Endothelial cell of umbilical vein (primary cell): Measurements from ENCODE around the gene VAC14. TPM values are rescaled to one million over a fixed set of nuclear protein-coding genes. Genes with fewer than 3 reads are reported as not detected.

Experiments
- BruUV-seq: library from RNA; stranded (reverse); fragments of 400-500 nt; replicated peaks from 2 replicates; lab custom pipeline; 2021; lab: Mats Ljungman, UMichigan
- CTCF ChIA-PET: fragments of 300-600, 350-600 bp; sonication (Branson Sonifier 250); formaldehyde crosslinking; loops from one replicate; lab custom pipeline; 2021; ENCODE audit warnings: antibody characterized with exemption, inconsistent platforms; lab: Charles Lee
- POLR2A ChIA-PET: fragments of 300-600, 350-600 bp; sonication (Branson Sonifier 250); formaldehyde crosslinking; loops from one replicate; lab custom pipeline; 2021; ENCODE audit warnings: antibody characterized with exemption, inconsistent platforms; lab: Charles Lee
- DNase-seq: peaks from one replicate; pipeline ENCODE4 v3.0.0-alpha.2; 2011; ENCODE audit warnings: low read depth, low spot score
- FAIRE-seq: peaks from 2 replicates; lab custom pipeline; 2011; peaks lifted over from hg19 to GRCh38; lab: Jason Lieb, UNC
- H2AFZ ChIP-seq: 2 replicates; pipeline ENCODE4 v1.6.0; 2012; ENCODE audit warnings: low read depth, low read length, control low read depth, inconsistent platforms
- H3K27ac ChIP-seq: 2 replicates; pipeline ENCODE4 v1.5.1; 2011; ENCODE audit warnings: low read depth, mild to moderate bottlenecking, control low read depth, low read length, moderate library complexity; ENCODE audit not compliant: insufficient read depth
- H3K27me3 ChIP-seq, 2 experiments: 2 replicates each; pipeline versions ENCODE4 v1.6.0 to v1.6.1; 2011; ENCODE audit warnings: low read length in 2 of 2, mixed read lengths in 1 of 2; ENCODE audit not compliant: control insufficient read depth in 2 of 2, insufficient read depth in 2 of 2
- H3K36me3 ChIP-seq, 2 experiments: 2 replicates in 1 of 2; 3 replicates in 1 of 2; pipeline ENCODE4 v1.5.1; 2011; ENCODE audit warnings: low read length in 2 of 2, mild to moderate bottlenecking in 1 of 2, moderate library complexity in 1 of 2; ENCODE audit not compliant: control insufficient read depth in 2 of 2, insufficient read depth in 2 of 2; ENCODE audit errors: extremely low read depth in 1 of 2
- H3K4me1 ChIP-seq: 3 replicates; pipeline ENCODE4 v1.5.1; 2011; ENCODE audit warnings: mild to moderate bottlenecking, low read length; ENCODE audit not compliant: control insufficient read depth, insufficient read depth; ENCODE audit errors: extremely low read depth
- H3K4me2 ChIP-seq: 2 replicates; pipeline ENCODE4 v1.6.1; 2011; ENCODE audit warnings: low read length, control low read depth, mixed read lengths; ENCODE audit not compliant: insufficient read depth
- H3K4me3 ChIP-seq, 3 experiments: fragments of 200-600 bp in 1 of 3; sonication (generic), shearing (Covaris generic) in 1 of 3; replicated peaks in 1 of 3; 2 replicates each; pipeline ENCODE4 v1.5.1; 2011 to 2016; ENCODE audit warnings: control low read depth in 3 of 3, low read length in 3 of 3, mild to moderate bottlenecking in 2 of 3, inconsistent platforms in 1 of 3, low read depth in 1 of 3, moderate library complexity in 1 of 3; ENCODE audit not compliant: insufficient read depth in 1 of 3
- H3K79me2 ChIP-seq: 2 replicates; pipeline ENCODE4 v1.6.0; 2012; ENCODE audit warnings: low read length, inconsistent platforms; ENCODE audit not compliant: control insufficient read depth, insufficient read depth
- H3K9ac ChIP-seq: replicated peaks from 2 replicates; pipeline ENCODE3; 2011; ENCODE audit warnings: low read length, control low read depth; ENCODE audit not compliant: insufficient read depth; ENCODE audit errors: extremely low read depth
- H3K9me1 ChIP-seq: replicated peaks from 3 replicates; pipeline ENCODE4 v1.6.0; 2011; ENCODE audit warnings: mild to moderate bottlenecking, low read length; ENCODE audit not compliant: control insufficient read depth, insufficient read depth; ENCODE audit errors: extremely low read depth
- H3K9me3 ChIP-seq: replicated peaks from 2 replicates; pipeline ENCODE4 v1.5.1; 2012; ENCODE audit warnings: low read length, inconsistent platforms; ENCODE audit not compliant: control insufficient read depth, insufficient read depth
- H4K20me1 ChIP-seq: replicated peaks from 2 replicates; pipeline ENCODE3; 2011; ENCODE audit warnings: mild to moderate bottlenecking, low read length; ENCODE audit not compliant: control insufficient read depth, insufficient read depth; ENCODE audit errors: extremely low read depth
- CTCF ChIP-seq, 2 donors: IDR thresholded peaks; 1 replicate in 1 of 2; 2 replicates in 1 of 2; pipeline ENCODE4 v1.5.1; 2011; ENCODE audit warnings: low read length in 2 of 2, mild to moderate bottlenecking in 2 of 2, moderate library complexity in 2 of 2, control low read depth in 1 of 2, inconsistent platforms in 1 of 2, low read depth in 1 of 2; ENCODE audit not compliant: insufficient read depth in 1 of 2; ENCODE audit errors: extremely low read depth in 1 of 2
- EZH2 ChIP-seq: IDR thresholded peaks from 2 replicates; pipeline ENCODE4 v1.6.1; 2012; ENCODE audit warnings: borderline replicate concordance, low read depth, mild to moderate bottlenecking, moderate library complexity, low read length, inconsistent platforms; ENCODE audit not compliant: severe bottlenecking
- FOS ChIP-seq: IDR thresholded peaks from 2 replicates; pipeline ENCODE4 v1.6.1; 2011; ENCODE audit warnings: mild to moderate bottlenecking, low read length, moderate library complexity, borderline replicate concordance; ENCODE audit not compliant: insufficient read depth
- GATA2 ChIP-seq: IDR thresholded peaks from 2 replicates; pipeline ENCODE4 v1.7.0; 2011; ENCODE audit warnings: low read depth, mild to moderate bottlenecking, moderate library complexity, mixed read lengths, low read length; ENCODE audit not compliant: insufficient read length, insufficient read depth
- JUN ChIP-seq: IDR thresholded peaks from 2 replicates; pipeline ENCODE4 v1.6.1; 2011; ENCODE audit warnings: borderline replicate concordance, low read depth; ENCODE audit not compliant: insufficient read length, insufficient read depth
- MAX ChIP-seq: IDR thresholded peaks from 2 replicates; pipeline ENCODE4 v1.6.1; 2011; ENCODE audit not compliant: insufficient read depth, insufficient read length
- MYC ChIP-seq: IDR thresholded peaks from one replicate; pipeline ENCODE4 v1.6.1; 2011; ENCODE audit warnings: mild to moderate bottlenecking, low read depth, low read length
- POLR2A ChIP-seq: IDR thresholded peaks from 2 replicates; pipeline ENCODE4 v1.6.1; 2012; ENCODE audit warnings: low read depth, mild to moderate bottlenecking, control low read depth, low read length
- POLR2AphosphoS5 ChIP-seq: IDR thresholded peaks from 2 replicates; pipeline ENCODE4 v1.6.1; 2012; ENCODE audit warnings: low read depth, mild to moderate bottlenecking, control low read depth, low read length, moderate library complexity; ENCODE audit not compliant: insufficient read depth
- dilution Hi-C: fragments of 300-500 bp; cut with MboI; formaldehyde crosslinking; loops from one replicate; pipeline ENCODE4 v1.15.0; 2019; ENCODE audit warnings: low sequenced_read_pairs; ENCODE audit not compliant: extremely low pct_ligation_motif_present
- intact Hi-C: fragments of 100-400 bp; cut with micrococcal nuclease; formaldehyde crosslinking; loops from one replicate; pipeline ENCODE4 v1.10.0; 2022
- polyA plus RNA-seq, 4 experiments: library from polyadenylated mRNA; depleted of rRNA in 3 of 4; stranded (reverse) in 3 of 4; unstranded in 1 of 4; fragments of >200 nt; gene quantifications; 2 replicates each; pipeline versions ENCODE4 v1.2.1 to v1.2.3, GENCODE V29; 2011 to 2012; ENCODE audit warnings: missing spikeins in 1 of 4
- total RNA-seq: library from RNA; stranded (reverse); gene quantifications from 2 replicates; pipeline ENCODE4 v1.2.3, GENCODE V29; 2021

VAC14 gene
- total and polyA plus RNA-seq, 2 donors (not counting 3 experiments of a cell fraction or from before 2014, with no cell fraction given) = 37.6 to 57.9 TPM

- H3K79me2 ChIP-seq = no peaks in the 10 kb centered on the region
- CTCF ChIA-PET = interaction anchor here (1.7 kb wide), 1 partner anchor 9 kb away, joined by 6 read pairs; no protein-coding TSS in a partner anchor
- H3K4me1 ChIP-seq = peaks cover 3% of the 10 kb centered on the region
- dilution Hi-C loops (loop anchor here (25.0 kb wide), 1 partner anchor 126 kb away; no protein-coding TSS in a partner anchor), intact Hi-C loops (no loop called here)
- H2AFZ ChIP-seq = no peak overlapping the region
- no peak overlapping the region for H3K9ac ChIP-seq
- no peaks in the 10 kb centered on the region for H3K9me3 ChIP-seq
- POLR2A ChIA-PET = no interaction called here
- DNase-seq (no peak), FAIRE-seq (no peak)
- no peak overlapping the region for H3K4me3 ChIP-seq
- TF ChIP-seq JUN = no peak
- no peak for TF ChIP-seq FOS
- no peak for TF ChIP-seq GATA2
- TF ChIP-seq MYC = no peak
- no peak for TF ChIP-seq MAX
- H3K9me1 ChIP-seq = no peaks in the 10 kb centered on the region
- no peaks in the 10 kb centered on the region for H4K20me1 ChIP-seq
- H3K4me2 ChIP-seq = no peak overlapping the region
- H3K27ac ChIP-seq = no peak overlapping the region
- H3K36me3 ChIP-seq = peaks cover 4 to 22% of the 10 kb centered on the region in 2 experiments
- no peaks in the 10 kb centered on the region for H3K27me3 ChIP-seq
- BruUV-seq = no TSS peak
Measured at GRCh38 chr16:70662991-70663523, 137.9 kb downstream of the VAC14 start.

GRCh38 chr16:70661918-70662641 lies 138.9 kb downstream of the VAC14 start:
- Histone ChIP-seq H3K9ac (no peak overlapping the region), H3K9me3 (no peaks in the 10 kb centered on the region), H3K36me3 (peaks cover 4 to 20% of the 10 kb centered on the region in 2 experiments), H3K27ac (no peak overlapping the region), H3K4me1 (peaks cover 3% of the 10 kb centered on the region), H3K4me3 (no peak overlapping the region), H3K79me2 (no peaks in the 10 kb centered on the region), H4K20me1 (no peaks in the 10 kb centered on the region), H3K27me3 (no peaks in the 10 kb centered on the region), H3K4me2 (no peak overlapping the region), H3K9me1 (no peaks in the 10 kb centered on the region), H2AFZ (no peak overlapping the region)
- no TSS peak for BruUV-seq
- intact Hi-C loops = no loop called here
- no peak for FAIRE-seq
- POLR2A ChIA-PET = no interaction called here
- CTCF ChIA-PET = interaction anchor here (1.0 to 1.7 kb wide), 3 partner anchors 8 to 109 kb away, joined by 3 to 6 read pairs (median 4); no protein-coding TSS in a partner anchor
- no peak for DNase-seq
- dilution Hi-C loops = loop anchor here (25.0 kb wide), 1 partner anchor 125 kb away; no protein-coding TSS in a partner anchor
- no peak for TF ChIP-seq POLR2AphosphoS5
- TF ChIP-seq POLR2A = no peak
- no peak for TF ChIP-seq MYC
- no peak for TF ChIP-seq JUN
- no peak for TF ChIP-seq EZH2
- no peak for TF ChIP-seq FOS
- TF ChIP-seq CTCF (IDR thresholded peaks at IDR 0.05; ENCODE audit: extremely low read depth in 1 of 2, insufficient read depth in 1 of 2, low read depth in 1 of 2, low read length in 2 of 2) = no peak
- TF ChIP-seq MAX = no peak
